Astrocyte (in vitro differentiated cells and primary cell): Measurements from ENCODE around the gene CFAP74. TPM values are rescaled to one million over a fixed set of nuclear protein-coding genes. Genes with fewer than 3 reads are reported as not detected.

ENCODE experiments used
- DNase-seq: peaks from one replicate; pipeline ENCODE4 v3.0.0-alpha.2; 2010; ENCODE audit warnings: low read depth
- FAIRE-seq: peaks from 2 replicates; lab custom pipeline; 2011; peaks lifted over from hg19 to GRCh38; lab: Jason Lieb, UNC
- H2AFZ ChIP-seq: 2 replicates; pipeline ENCODE4 v1.6.0; 2012; ENCODE audit warnings: low read depth, low read length, inconsistent platforms
- H3K27ac ChIP-seq: 2 replicates; pipeline ENCODE4 v1.5.1; 2011; ENCODE audit warnings: low read depth, low read length, inconsistent platforms
- H3K27me3 ChIP-seq: 2 replicates; pipeline ENCODE4 v1.6.0; 2011; ENCODE audit warnings: low read length, inconsistent platforms; ENCODE audit not compliant: insufficient read depth
- H3K36me3 ChIP-seq: 2 replicates; pipeline ENCODE4 v1.5.1; 2011; ENCODE audit warnings: low read length, inconsistent platforms; ENCODE audit not compliant: insufficient read depth
- H3K4me1 ChIP-seq: 2 replicates; pipeline ENCODE4 v1.5.1; 2011; ENCODE audit warnings: low read length, inconsistent platforms; ENCODE audit not compliant: insufficient read depth
- H3K4me2 ChIP-seq: 2 replicates; pipeline ENCODE4 v1.6.0; 2012; ENCODE audit warnings: low read length, inconsistent platforms
- H3K4me3 ChIP-seq: 2 replicates; pipeline ENCODE4 v1.5.1; 2011; ENCODE audit warnings: low read depth, mild to moderate bottlenecking, low read length, inconsistent platforms; ENCODE audit not compliant: insufficient read depth
- H3K79me2 ChIP-seq: 2 replicates; pipeline ENCODE4 v1.6.0; 2012; ENCODE audit warnings: mild to moderate bottlenecking, low read length, inconsistent platforms; ENCODE audit not compliant: insufficient read depth
- H3K9ac ChIP-seq: 2 replicates; pipeline ENCODE4 v1.6.0; 2012; ENCODE audit warnings: mild to moderate bottlenecking, low read length, inconsistent platforms
- H3K9me3 ChIP-seq: 2 replicates; pipeline ENCODE4 v1.5.1; 2012; ENCODE audit warnings: low read depth, mild to moderate bottlenecking, low read length, inconsistent platforms; ENCODE audit not compliant: insufficient read depth
- H4K20me1 ChIP-seq: 2 replicates; pipeline ENCODE4 v1.6.0; 2012; ENCODE audit warnings: low read length, inconsistent platforms; ENCODE audit not compliant: insufficient read depth
- H3K27ac Mint-ChIP-seq: one replicate; pipeline ENCODE4 v1.8.0; 2021; ENCODE audit warnings: mild to moderate bottlenecking, mixed read lengths; ENCODE audit not compliant: unreplicated experiment
- H3K27me3 Mint-ChIP-seq: one replicate; pipeline ENCODE4 v1.8.0; 2021; ENCODE audit warnings: low read depth, mixed read lengths; ENCODE audit not compliant: unreplicated experiment
- H3K36me3 Mint-ChIP-seq: one replicate; pipeline ENCODE4 v1.8.0; 2021; ENCODE audit warnings: low read depth, mixed read lengths; ENCODE audit not compliant: unreplicated experiment
- H3K4me1 Mint-ChIP-seq: one replicate; pipeline ENCODE4 v1.8.0; 2021; ENCODE audit warnings: low read depth, mixed read lengths; ENCODE audit not compliant: unreplicated experiment
- H3K4me3 Mint-ChIP-seq: one replicate; pipeline ENCODE4 v1.8.0; 2021; ENCODE audit warnings: mild to moderate bottlenecking, moderate library complexity, mixed read lengths; ENCODE audit not compliant: unreplicated experiment
- H3K9me3 Mint-ChIP-seq: one replicate; pipeline ENCODE4 v1.8.0; 2021; ENCODE audit warnings: mild to moderate bottlenecking, mixed read lengths; ENCODE audit not compliant: unreplicated experiment
- CTCF ChIP-seq: IDR thresholded peaks from 2 replicates; pipeline ENCODE4 v1.5.1; 2011; ENCODE audit warnings: low read depth, mild to moderate bottlenecking, inconsistent platforms, low read length, moderate library complexity; ENCODE audit not compliant: insufficient read depth
- EZH2 ChIP-seq: IDR thresholded peaks from 2 replicates; pipeline ENCODE4 v1.6.1; 2012; ENCODE audit warnings: mild to moderate bottlenecking, low read length, inconsistent platforms; ENCODE audit not compliant: insufficient read depth
- total RNA-seq: library from RNA; stranded (reverse); gene quantifications from 2 replicates; pipeline ENCODE4 v1.2.1, GENCODE V29; 2021

CFAP74 gene
- total RNA-seq, 1 donor from 2014 or later = not detected

GRCh38 chr1:1906185-1907097 lies 97.1 kb downstream of the CFAP74 start:
- H3K9me3 Mint-ChIP-seq = no peaks in the 10 kb centered on the region

GRCh38 chr1:1903224-1903623 lies 100.4 kb downstream of the CFAP74 start:
- Histone ChIP-seq H2AFZ (no peak overlapping the region), H3K27ac (no peak overlapping the region), H3K4me1 (peaks cover 3% of the 10 kb centered on the region), H4K20me1 (no peaks in the 10 kb centered on the region), H3K4me2 (no peak overlapping the region), H3K27me3 (no peaks in the 10 kb centered on the region), H3K36me3 (no peaks in the 10 kb centered on the region), H3K4me3 (no peak overlapping the region), H3K9me3 (no peaks in the 10 kb centered on the region), H3K79me2 (peaks cover 2% of the 10 kb centered on the region), H3K9ac (no peak overlapping the region)
- TF ChIP-seq CTCF (no peak), EZH2 (no peak)
- no peak for DNase-seq
- FAIRE-seq = no peak
- Mint-ChIP-seq H3K27ac (no peak overlapping the region), H3K27me3 (peaks cover 4% of the 10 kb centered on the region), H3K9me3 (no peaks in the 10 kb centered on the region), H3K4me3 (no peak overlapping the region), H3K36me3 (no peaks in the 10 kb centered on the region), H3K4me1 (peaks cover 8% of the 10 kb centered on the region)

More at GRCh38 chr1:1906185-1907097, 97.1 kb downstream of the CFAP74 start:
- DNase-seq (peak; percentile 47), FAIRE-seq (no peak)
- H3K27me3 ChIP-seq = no peaks in the 10 kb centered on the region
- TF ChIP-seq EZH2 (no peak), CTCF (peak; percentile 84)
- H2AFZ ChIP-seq = no peak overlapping the region
- H3K4me1 Mint-ChIP-seq = peaks cover 10% of the 10 kb centered on the region
- no peak overlapping the region for H3K27ac ChIP-seq
- H4K20me1 ChIP-seq = no peaks in the 10 kb centered on the region
- no peaks in the 10 kb centered on the region for H3K9me3 ChIP-seq
- H3K36me3 Mint-ChIP-seq = no peaks in the 10 kb centered on the region
- H3K4me3 ChIP-seq = no peak overlapping the region
- peaks cover 12% of the 10 kb centered on the region for H3K4me1 ChIP-seq
- peak overlapping the region; percentile 72 for H3K27ac Mint-ChIP-seq
- peak overlapping the region; percentile 76 for H3K4me3 Mint-ChIP-seq
- no peak overlapping the region for H3K4me2 ChIP-seq
- no peak overlapping the region for H3K9ac ChIP-seq
- peaks cover 4% of the 10 kb centered on the region for H3K79me2 ChIP-seq
- H3K27me3 Mint-ChIP-seq = peaks cover 5% of the 10 kb centered on the region
- no peaks in the 10 kb centered on the region for H3K36me3 ChIP-seq
